ENCODE results near the gene ATP5F1D. TPM values are rescaled to one million over a fixed set of nuclear protein-coding genes. Genes with fewer than 3 reads are reported as not detected.
A peak's percentile ranks its signal among the peaks of the same experiment; 100 is the strongest.

ATP5F1D gene
- total RNA-seq, 1 experiment from 2014 or later = 179 TPM

DNA sequence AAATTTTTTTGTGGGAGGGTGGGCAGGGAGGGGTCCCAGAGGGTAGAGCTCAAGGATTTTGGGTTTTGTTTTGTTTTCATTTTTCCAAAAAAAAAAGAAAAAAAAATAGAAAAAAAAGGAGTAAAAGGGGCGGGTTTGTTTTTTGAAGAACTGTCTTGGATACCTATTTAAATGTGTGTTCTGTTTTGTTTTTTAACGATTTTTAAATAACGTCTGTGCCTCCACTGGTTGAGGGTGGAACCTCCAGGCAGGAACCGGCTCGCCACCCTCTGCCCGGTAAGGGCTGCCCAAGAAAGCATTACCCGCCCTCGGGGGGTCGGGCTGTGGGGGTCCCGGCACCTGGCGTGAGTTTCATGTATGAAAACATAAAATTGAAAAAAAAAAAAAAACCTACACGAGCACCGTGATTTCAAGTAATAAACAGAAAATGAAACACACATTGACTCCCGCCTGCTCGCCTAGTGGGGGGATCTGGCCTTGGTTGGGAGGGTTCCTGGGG lies 17.2 kb downstream of the ATP5F1D start:
- no peak for DNase-seq
- no peak for TF ChIP-seq CTCF (conservative IDR thresholded peaks at IDR 0.05)
- Histone ChIP-seq H3K4me2 (ENCODE audit: insufficient read depth, insufficient read length, low read length) (no peak overlapping the region), H3K27me3 (ENCODE audit: insufficient read depth, low read length) (no peaks in the 10 kb centered on the region), H3K4ac (ENCODE audit: low read depth, low read length) (no peak overlapping the region), H2BK5ac (ENCODE audit: insufficient read length, low read length) (no peak overlapping the region), H3T11ph (ENCODE audit: low read length) (no peak overlapping the region), H4K5ac (ENCODE audit: insufficient read length, low read depth, low read length) (no peak overlapping the region), H3K27ac (ENCODE audit: insufficient read length, low read depth, low read length) (no peak overlapping the region), H3K23ac (ENCODE audit: insufficient read length, low read depth, low read length) (no peak overlapping the region), H3K9ac (ENCODE audit: extremely low read depth, insufficient read length, low read length) (no peak overlapping the region), H3K79me1 (ENCODE audit: insufficient read depth, low read depth, low read length, poor library complexity, severe bottlenecking) (no peaks in the 10 kb centered on the region), H2BK15ac (ENCODE audit: low read depth, low read length) (no peak overlapping the region), H3K9me3 (ENCODE audit: control insufficient read depth, low read depth, low read length) (no peaks in the 10 kb centered on the region), H2BK12ac (ENCODE audit: insufficient read length, low read depth, low read length) (no peak overlapping the region), H2BK120ac (ENCODE audit: low read depth, low read length, poor library complexity, severe bottlenecking) (no peak overlapping the region), H4K8ac (replicated peaks; ENCODE audit: insufficient read length, low read depth, low read length) (no peak overlapping the region), H2AK5ac (ENCODE audit: insufficient read length, low read length) (no peak overlapping the region), H3K79me2 (ENCODE audit: insufficient read depth, low read length) (no peaks in the 10 kb centered on the region), H4K20me1 (ENCODE audit: control insufficient read depth, insufficient read depth, insufficient read length) (no peaks in the 10 kb centered on the region), H3K23me2 (ENCODE audit: insufficient read length, low read depth, low read length, poor library complexity, severe bottlenecking) (peaks cover 18% of the 10 kb centered on the region), H4K91ac (ENCODE audit: insufficient read length, low read depth, low read length) (no peak overlapping the region), H3K56ac (ENCODE audit: insufficient read length, low read depth, low read length) (no peak overlapping the region), H3K18ac (ENCODE audit: insufficient read length, low read depth, low read length) (no peak overlapping the region), H2AFZ (ENCODE audit: low read length) (no peak overlapping the region), H3K14ac (ENCODE audit: insufficient read depth, low read length) (no peak overlapping the region), H3K4me1 (ENCODE audit: insufficient read depth, low read length) (no peaks in the 10 kb centered on the region), H2BK20ac (ENCODE audit: low read depth, low read length, poor library complexity, severe bottlenecking) (no peak overlapping the region)
- Mint-ChIP-seq H3K27ac (peak overlapping the region; percentile 64 to 85 (median 79); a peak in 5 of 7 replicates), H3K36me3 (ENCODE audit: insufficient read depth in 1 of 3, low read depth in 3 of 3) (peaks cover 18 to 49% (median 42%) of the 10 kb centered on the region in 3 experiments), H3K27me3 (ENCODE audit: low read depth) (no peaks in the 10 kb centered on the region; the same call in 1 of the 2 replicates), H3K4me1 (peaks cover 42 to 56% of the 10 kb centered on the region in 2 experiments), H3K4me3 (peak overlapping the region in 1 of 2 experiments; percentile 34; a peak in 3 of 5 replicates), H3K9me3 (no peaks in the 10 kb centered on the region; a peak in 2 of 5 replicates)
- no CpG with 5 or more reads among the region's 15 CpGs for WGBS (ENCODE audit: extremely low coverage, insufficient read length, low lambda C conversion rate)

Data from H9 (cell line).